ENCODE measurements around the gene DBX1.

Gene DBX1

DNA sequence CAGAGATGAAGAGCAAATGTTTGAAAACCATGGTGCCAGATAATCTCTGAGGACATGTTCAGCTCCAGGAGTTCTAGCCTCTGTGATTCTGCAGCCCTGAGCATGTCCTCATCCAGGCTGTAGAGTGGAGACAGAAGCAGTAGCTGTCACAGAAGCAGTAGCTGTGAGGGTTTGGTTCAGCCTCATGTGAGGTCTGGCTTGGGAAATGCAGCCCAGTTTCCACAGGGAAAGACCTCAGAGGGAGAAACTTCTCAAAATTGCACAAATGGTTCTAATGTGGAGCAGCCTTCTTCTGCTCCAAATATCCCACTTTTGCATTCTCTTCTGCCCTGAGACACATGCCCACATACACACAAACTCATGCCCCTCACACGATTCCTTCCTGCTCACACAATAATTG lies 48.4 kb downstream of the DBX1 start:
- TF ChIP-seq, protein P1, sequence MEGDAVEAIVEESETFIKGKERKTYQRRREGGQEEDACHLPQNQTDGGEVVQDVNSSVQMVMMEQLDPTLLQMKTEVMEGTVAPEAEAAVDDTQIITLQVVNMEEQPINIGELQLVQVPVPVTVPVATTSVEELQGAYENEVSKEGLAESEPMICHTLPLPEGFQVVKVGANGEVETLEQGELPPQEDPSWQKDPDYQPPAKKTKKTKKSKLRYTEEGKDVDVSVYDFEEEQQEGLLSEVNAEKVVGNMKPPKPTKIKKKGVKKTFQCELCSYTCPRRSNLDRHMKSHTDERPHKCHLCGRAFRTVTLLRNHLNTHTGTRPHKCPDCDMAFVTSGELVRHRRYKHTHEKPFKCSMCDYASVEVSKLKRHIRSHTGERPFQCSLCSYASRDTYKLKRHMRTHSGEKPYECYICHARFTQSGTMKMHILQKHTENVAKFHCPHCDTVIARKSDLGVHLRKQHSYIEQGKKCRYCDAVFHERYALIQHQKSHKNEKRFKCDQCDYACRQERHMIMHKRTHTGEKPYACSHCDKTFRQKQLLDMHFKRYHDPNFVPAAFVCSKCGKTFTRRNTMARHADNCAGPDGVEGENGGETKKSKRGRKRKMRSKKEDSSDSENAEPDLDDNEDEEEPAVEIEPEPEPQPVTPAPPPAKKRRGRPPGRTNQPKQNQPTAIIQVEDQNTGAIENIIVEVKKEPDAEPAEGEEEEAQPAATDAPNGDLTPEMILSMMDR (conservative IDR thresholded peaks at IDR 0.05; ENCODE audit: low read length) = no peak
- peak; percentile 35 for DNase-seq (ENCODE audit: low read depth)
- H3K4me3 ChIP-seq (ENCODE audit: low read length) = no peak overlapping the region

DNA sequence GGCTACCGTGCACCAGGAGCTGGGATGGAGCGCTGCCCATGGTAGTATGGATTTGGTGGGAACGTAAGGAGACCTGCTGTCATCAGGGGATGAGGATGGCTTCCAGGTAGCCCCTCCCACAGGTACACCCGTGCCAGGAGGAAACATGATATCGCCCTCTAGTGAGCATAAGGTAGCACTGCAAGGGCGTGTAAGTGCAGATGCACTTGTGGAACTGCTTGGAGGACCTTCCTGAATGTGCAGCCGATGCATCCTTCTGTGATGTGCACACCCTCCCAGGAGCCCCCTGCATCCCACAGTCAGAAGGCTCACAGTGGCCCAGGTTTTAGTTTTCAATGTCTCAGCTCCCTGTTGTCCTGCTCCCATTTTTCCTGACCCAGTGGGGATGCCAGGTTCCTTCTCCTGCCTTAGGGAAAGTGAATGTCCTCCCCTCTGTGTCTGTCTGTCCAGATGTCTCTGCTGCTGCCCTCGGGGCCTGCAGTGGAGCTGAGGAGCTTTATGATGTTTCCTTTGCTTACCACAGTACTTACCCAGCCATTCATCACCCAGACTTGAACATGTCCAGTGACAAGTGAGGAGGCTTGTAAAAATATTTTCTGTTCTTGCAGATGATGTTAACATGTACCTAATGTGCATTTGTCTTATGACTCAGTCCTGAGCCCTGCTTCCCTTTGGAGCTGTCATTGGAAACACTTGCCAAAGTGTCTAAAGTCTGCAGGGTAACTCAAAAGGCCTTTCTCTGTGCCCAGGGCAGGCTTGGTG lies 49.2 kb downstream of the DBX1 start:
- TF ChIP-seq, protein P1 (conservative IDR thresholded peaks at IDR 0.05; ENCODE audit: low read length) = peak; percentile 94
- DNase-seq (ENCODE audit: low read depth) = peak; percentile 84
- H3K4me3 ChIP-seq (ENCODE audit: low read length) = no peak overlapping the region

DNA sequence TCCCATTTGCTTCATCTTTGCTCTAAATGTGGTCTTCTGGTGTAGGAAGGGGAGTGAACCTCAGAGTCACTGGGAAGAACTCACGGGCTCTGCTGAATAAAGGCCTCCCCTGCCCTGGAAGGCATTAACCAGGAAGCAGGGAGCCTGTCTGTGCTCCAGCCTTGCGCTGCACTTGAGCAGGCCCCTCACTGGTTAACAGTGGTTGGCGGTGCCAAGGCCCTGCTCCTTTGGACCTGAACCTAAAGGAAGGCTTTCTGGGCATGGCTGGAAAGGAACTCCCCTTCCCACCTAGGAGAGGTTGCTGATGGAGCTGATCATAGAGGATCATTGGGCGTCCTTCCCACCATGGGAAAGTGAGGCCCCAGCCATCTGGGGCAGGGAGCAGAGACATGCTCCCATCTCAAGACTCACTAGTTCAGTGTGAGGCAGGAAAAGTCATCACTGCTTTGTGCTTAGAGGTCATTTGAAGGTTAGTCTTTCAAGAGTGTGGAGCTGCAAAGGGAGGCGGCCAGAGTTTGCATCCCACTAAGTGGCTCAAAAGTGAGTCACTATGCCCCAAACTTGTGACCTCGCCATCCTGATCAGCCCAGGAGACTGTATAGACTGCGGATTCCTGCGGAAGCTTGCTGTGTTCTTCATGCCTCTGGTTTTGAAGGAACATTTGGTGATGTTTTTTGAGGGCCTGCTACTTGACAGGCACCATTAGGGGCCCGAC lies 50.4 kb downstream of the DBX1 start:
- H3K4me3 ChIP-seq (ENCODE audit: low read length) = no peak overlapping the region
- DNase-seq (ENCODE audit: low read depth) = no peak

More for the DNA sequence above, 50.4 kb downstream of the DBX1 start:
- TF ChIP-seq, protein P1 (conservative IDR thresholded peaks at IDR 0.05; ENCODE audit: low read length) = no peak
